ENCODE measurements around the gene PYROXD2. TPM values are rescaled to one million over a fixed set of nuclear protein-coding genes. Genes with fewer than 3 reads are reported as not detected.
A peak's percentile ranks its signal among the peaks of the same experiment; 100 is the strongest.

The PYROXD2 gene
- total RNA-seq, 1 donor from 2014 or later: 5.5 TPM

DNA sequence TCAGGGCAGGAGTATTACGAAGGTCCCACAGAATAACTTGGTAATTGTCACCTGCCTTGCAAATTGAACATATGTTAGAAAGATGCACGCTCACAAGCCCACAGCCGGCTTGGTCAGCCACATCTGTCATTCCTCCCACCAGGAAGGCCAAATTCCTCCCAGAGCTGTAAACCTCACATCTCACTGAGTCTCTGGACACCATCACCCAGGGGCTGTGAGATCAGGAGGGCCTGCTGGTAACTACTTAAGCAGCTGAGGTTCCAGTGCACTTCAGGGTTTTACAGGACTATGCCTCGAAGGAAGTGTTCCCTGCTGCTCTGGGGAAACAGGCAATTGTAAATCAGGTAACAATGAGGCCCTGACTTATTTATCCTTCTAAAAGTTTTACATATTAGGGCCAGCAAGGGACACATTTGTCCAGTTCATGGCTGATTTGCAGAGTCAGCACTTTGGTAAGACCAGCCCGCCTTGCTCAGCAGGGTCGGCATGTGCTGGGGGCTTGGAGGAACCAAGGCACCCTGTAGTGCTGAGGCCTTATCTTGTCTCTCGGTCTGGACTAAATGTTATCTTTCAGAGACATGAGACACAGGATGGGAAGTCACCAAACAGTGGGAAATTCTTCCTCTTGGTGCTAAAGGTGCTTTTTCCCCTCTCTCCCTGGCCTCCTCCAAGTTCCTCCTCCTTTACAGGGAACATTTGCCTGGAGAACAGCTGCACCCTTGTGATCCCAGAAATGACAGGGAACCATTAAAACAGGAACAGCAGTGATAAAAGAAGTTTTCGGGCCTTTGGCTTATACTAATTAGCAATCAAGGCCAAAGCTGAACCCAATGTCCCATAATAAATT, 34.3 kb downstream of the PYROXD2 start:
- Mint-ChIP-seq H3K4me1 (ENCODE audit: low read depth, unreplicated experiment) (peaks cover 18% of the 10 kb centered on the region), H3K9me3 (ENCODE audit: unreplicated experiment) (peaks cover 5% of the 10 kb centered on the region), H3K27me3 (ENCODE audit: unreplicated experiment) (peaks cover 6% of the 10 kb centered on the region), H3K36me3 (ENCODE audit: unreplicated experiment) (peaks cover 7% of the 10 kb centered on the region), H3K4me3 (ENCODE audit: unreplicated experiment) (peak overlapping the region; percentile 63), H3K27ac (ENCODE audit: unreplicated experiment) (peak overlapping the region; percentile 93)
- TF ChIP-seq, protein P1, sequence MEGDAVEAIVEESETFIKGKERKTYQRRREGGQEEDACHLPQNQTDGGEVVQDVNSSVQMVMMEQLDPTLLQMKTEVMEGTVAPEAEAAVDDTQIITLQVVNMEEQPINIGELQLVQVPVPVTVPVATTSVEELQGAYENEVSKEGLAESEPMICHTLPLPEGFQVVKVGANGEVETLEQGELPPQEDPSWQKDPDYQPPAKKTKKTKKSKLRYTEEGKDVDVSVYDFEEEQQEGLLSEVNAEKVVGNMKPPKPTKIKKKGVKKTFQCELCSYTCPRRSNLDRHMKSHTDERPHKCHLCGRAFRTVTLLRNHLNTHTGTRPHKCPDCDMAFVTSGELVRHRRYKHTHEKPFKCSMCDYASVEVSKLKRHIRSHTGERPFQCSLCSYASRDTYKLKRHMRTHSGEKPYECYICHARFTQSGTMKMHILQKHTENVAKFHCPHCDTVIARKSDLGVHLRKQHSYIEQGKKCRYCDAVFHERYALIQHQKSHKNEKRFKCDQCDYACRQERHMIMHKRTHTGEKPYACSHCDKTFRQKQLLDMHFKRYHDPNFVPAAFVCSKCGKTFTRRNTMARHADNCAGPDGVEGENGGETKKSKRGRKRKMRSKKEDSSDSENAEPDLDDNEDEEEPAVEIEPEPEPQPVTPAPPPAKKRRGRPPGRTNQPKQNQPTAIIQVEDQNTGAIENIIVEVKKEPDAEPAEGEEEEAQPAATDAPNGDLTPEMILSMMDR (IDR thresholded peaks at IDR 0.05; ENCODE audit: partially characterized antibody, unreplicated experiment): no peak
- peak; percentile 46 for DNase-seq

DNA sequence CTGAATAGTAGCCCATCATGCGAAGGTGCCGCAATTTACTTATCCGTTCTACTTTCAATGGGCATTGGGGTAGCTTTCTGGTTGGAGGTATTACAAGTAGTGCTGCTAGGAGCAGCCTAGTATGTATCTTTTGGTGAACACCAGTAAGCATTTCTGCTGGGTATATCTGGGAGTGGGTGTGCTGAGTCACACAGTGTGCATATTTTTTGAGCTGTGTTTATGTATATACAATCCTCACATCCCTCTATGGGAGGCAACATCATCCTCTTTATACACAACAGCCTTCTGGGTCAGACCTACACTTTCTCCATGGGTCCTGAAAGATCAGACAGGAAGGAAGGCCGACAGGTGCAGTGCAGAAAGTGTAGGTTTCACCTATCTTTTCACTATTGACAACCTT, 36.3 kb downstream of the PYROXD2 start:
- TF ChIP-seq, protein P1 (IDR thresholded peaks at IDR 0.05; ENCODE audit: partially characterized antibody, unreplicated experiment): no peak
- Mint-ChIP-seq H3K9me3 (ENCODE audit: unreplicated experiment) (peaks cover 5% of the 10 kb centered on the region), H3K4me1 (ENCODE audit: low read depth, unreplicated experiment) (peaks cover 21% of the 10 kb centered on the region), H3K4me3 (ENCODE audit: unreplicated experiment) (no peak overlapping the region), H3K36me3 (ENCODE audit: unreplicated experiment) (peaks cover 11% of the 10 kb centered on the region), H3K27ac (ENCODE audit: unreplicated experiment) (no peak overlapping the region), H3K27me3 (ENCODE audit: unreplicated experiment) (peaks cover 8% of the 10 kb centered on the region)
- DNase-seq: no peak

DNA sequence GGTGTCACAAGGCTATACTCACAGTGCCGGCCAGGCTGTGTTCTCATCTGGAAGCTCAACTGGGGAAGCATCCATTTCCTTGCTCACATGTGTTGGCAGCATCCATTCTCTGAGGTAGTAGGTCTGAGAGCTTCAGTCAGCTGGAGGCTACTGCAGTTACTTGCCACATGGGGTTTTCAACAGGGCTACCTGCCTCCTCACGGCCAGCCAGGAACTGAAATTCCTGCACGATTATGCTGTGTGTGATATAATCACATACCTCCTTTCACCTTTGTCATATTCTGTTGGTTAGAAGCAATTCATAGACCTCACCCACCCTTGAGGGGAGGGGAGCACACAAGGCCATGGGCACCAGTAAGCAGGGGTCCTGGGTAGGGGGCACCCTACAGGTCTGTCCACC, 37.4 kb downstream of the PYROXD2 start:
- TF ChIP-seq, protein P1 (IDR thresholded peaks at IDR 0.05; ENCODE audit: partially characterized antibody, unreplicated experiment): no peak
- no peak for DNase-seq
- Mint-ChIP-seq H3K4me1 (ENCODE audit: low read depth, unreplicated experiment) (peaks cover 21% of the 10 kb centered on the region), H3K36me3 (ENCODE audit: unreplicated experiment) (peaks cover 11% of the 10 kb centered on the region), H3K4me3 (ENCODE audit: unreplicated experiment) (no peak overlapping the region), H3K9me3 (ENCODE audit: unreplicated experiment) (peaks cover 5% of the 10 kb centered on the region), H3K27ac (ENCODE audit: unreplicated experiment) (no peak overlapping the region), H3K27me3 (ENCODE audit: unreplicated experiment) (peaks cover 8% of the 10 kb centered on the region)

DNA sequence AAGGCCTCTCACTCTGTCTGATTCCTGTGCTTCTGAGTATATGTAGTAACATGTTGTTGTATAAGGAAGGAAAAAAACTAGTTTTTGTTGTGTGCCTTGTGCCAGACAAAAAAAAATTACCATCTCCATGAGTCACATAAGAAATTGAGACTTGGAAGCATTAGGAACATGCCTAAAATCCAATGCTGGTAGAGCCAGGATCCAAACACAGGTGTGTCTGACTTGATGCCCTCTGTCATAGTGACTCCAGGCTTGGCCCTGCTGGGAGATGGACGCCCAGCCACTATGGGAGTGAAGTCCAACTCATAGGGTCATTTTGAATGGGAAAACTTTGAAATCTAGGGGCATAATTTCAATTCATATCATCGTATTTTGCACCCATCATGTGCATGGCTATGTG, 38.0 kb downstream of the PYROXD2 start:
- H3K4me1 Mint-ChIP-seq (ENCODE audit: low read depth, unreplicated experiment): peaks cover 17% of the 10 kb centered on the region
- peaks cover 9% of the 10 kb centered on the region for H3K27me3 Mint-ChIP-seq (ENCODE audit: unreplicated experiment)
- no peak overlapping the region for H3K4me3 Mint-ChIP-seq (ENCODE audit: unreplicated experiment)
- TF ChIP-seq, protein P1 (IDR thresholded peaks at IDR 0.05; ENCODE audit: partially characterized antibody, unreplicated experiment): no peak
- no peak overlapping the region for H3K27ac Mint-ChIP-seq (ENCODE audit: unreplicated experiment)
- no peak for DNase-seq
- peaks cover 11% of the 10 kb centered on the region for H3K36me3 Mint-ChIP-seq (ENCODE audit: unreplicated experiment)
- H3K9me3 Mint-ChIP-seq (ENCODE audit: unreplicated experiment): peaks cover 5% of the 10 kb centered on the region

DNA sequence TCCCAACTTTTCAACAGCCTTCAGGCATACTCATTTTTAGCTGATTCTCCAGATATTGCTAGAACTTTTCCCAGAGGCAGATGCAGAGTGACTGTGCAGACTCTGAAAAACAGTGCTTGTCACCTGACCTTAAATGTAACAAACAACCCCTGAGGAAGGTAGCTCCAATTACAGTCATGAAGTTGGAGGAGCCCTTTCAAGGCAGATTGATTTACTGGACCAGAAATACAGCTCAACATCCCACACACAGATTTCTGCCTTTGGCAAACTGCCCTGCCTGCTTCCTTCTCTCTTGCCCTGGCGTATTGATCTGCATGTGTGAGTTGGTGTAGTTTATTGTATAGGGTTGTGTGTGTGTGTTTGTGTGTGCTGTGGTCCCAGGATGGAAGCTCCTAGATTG, 38.5 kb downstream of the PYROXD2 start:
- peaks cover 11% of the 10 kb centered on the region for H3K36me3 Mint-ChIP-seq (ENCODE audit: unreplicated experiment)
- TF ChIP-seq, protein P1 (IDR thresholded peaks at IDR 0.05; ENCODE audit: partially characterized antibody, unreplicated experiment): no peak
- peaks cover 5% of the 10 kb centered on the region for H3K9me3 Mint-ChIP-seq (ENCODE audit: unreplicated experiment)
- H3K4me3 Mint-ChIP-seq (ENCODE audit: unreplicated experiment): no peak overlapping the region
- DNase-seq: no peak
- no peak overlapping the region for H3K27ac Mint-ChIP-seq (ENCODE audit: unreplicated experiment)
- peaks cover 10% of the 10 kb centered on the region for H3K27me3 Mint-ChIP-seq (ENCODE audit: unreplicated experiment)
- H3K4me1 Mint-ChIP-seq (ENCODE audit: low read depth, unreplicated experiment): peaks cover 16% of the 10 kb centered on the region

Data from glutamatergic neuron (in vitro differentiated cells).